C4-2B (cell line): ENCODE data around the gene SPINK1.

Experiments
- CTCF ChIP-seq: fragments of 450-650 bp; conservative IDR thresholded peaks from 2 replicates; pipeline ENCODE4 v1.5.1; 2017; ENCODE audit warnings: mild to moderate bottlenecking
- ZFX ChIP-seq: fragments of 450-650 bp; IDR thresholded peaks from 2 replicates; pipeline ENCODE4 v1.6.1; 2017

DNA sequence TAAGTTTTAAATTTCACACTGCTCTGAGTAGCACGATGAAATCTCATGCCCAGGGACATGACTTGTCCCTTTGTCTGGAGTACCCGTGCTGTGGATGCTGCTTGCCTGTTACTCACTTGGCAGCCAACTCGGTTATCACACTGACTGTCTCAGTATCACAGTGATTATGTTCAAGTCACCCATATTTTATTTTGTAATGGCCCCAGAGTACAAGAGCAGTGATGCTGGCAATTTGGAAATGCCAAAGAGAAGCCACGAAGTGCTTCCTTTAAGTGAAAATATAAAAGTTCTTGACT, 24.3 kb upstream of the SPINK1 start:
- TF ChIP-seq CTCF (no peak), ZFX (no peak)
